Stimulated activated naive CD8-positive, alpha-beta T cell treated with anti-CD3 and anti-CD28 coated beads, Interleukin-15, Interleukin-2, amounts not matched to agents 100 ng/mL and 50 ng/mL, for 24 hours (primary cell): ENCODE measurements around the gene SULT1C4.

Experiments
- H3K27ac Mint-ChIP-seq: one replicate; pipeline ENCODE4 v1.8.0; 2021; ENCODE audit warnings: mild to moderate bottlenecking, mixed read lengths
- H3K27me3 Mint-ChIP-seq: one replicate; pipeline ENCODE4 v1.8.0; 2021; ENCODE audit warnings: mixed read lengths
- H3K36me3 Mint-ChIP-seq: one replicate; pipeline ENCODE4 v1.8.0; 2021; ENCODE audit warnings: low read depth, mixed read lengths
- H3K4me1 Mint-ChIP-seq: one replicate; pipeline ENCODE4 v1.8.0; 2021; ENCODE audit warnings: low read depth, mixed read lengths
- H3K4me3 Mint-ChIP-seq: one replicate; pipeline ENCODE4 v1.8.0; 2021; ENCODE audit warnings: mild to moderate bottlenecking, mixed read lengths
- H3K9me3 Mint-ChIP-seq: one replicate; pipeline ENCODE4 v1.8.0; 2021; ENCODE audit warnings: mixed read lengths

Gene SULT1C4

DNA sequence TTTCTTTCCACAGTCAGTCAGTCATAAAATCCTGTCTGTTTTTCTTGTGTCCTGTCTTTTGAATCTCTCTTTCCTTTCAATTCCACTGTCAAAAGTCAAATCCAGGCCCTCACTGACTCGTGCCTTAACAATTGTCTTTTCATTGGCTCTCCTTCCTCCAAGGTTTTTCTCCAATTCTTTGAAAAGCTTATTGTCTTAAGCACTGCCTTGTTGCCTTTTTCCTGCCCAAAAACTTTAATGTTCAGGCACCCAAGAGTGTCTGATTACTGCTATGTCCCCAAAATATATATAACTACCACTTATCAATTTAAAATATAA, 13.9 kb upstream of the SULT1C4 start:
- Mint-ChIP-seq H3K27ac (no peak overlapping the region), H3K36me3 (no peaks in the 10 kb centered on the region), H3K27me3 (peaks cover 19% of the 10 kb centered on the region), H3K9me3 (no peaks in the 10 kb centered on the region), H3K4me1 (peaks cover 3% of the 10 kb centered on the region), H3K4me3 (no peak overlapping the region)

DNA sequence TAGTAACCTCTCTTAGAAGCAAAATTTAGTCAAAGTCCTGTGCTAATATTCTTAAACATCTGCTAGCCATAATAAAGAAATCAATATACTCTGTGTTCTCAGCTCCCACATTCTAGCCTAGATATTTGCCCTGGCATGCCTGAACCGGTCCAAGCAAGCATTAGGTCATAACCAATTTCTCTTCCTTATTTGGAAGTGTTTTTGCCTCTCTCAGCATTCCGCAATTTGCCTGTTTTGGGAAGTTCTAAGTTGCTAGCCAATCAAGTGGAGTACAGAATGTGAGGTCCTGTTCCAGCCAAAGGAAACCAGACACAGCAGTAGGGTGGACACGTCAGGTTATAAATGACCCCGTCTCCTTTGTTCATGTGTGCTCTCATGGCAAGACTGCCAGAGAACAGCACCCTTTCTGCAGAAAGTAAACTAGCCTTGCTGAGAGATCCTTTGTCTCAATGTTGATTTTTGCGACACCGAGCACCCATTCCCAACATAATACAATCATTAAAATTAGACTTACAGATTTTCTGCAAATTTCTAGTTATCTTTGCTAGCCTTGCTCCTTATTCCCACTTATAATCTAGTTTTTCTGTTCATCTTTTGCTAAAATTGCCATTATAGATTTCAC, 13.0 kb upstream of the SULT1C4 start:
- H3K4me3 Mint-ChIP-seq: no peak overlapping the region
- H3K36me3 Mint-ChIP-seq: no peaks in the 10 kb centered on the region
- H3K27me3 Mint-ChIP-seq: peaks cover 19% of the 10 kb centered on the region
- no peak overlapping the region for H3K27ac Mint-ChIP-seq
- H3K4me1 Mint-ChIP-seq: peaks cover 3% of the 10 kb centered on the region
- H3K9me3 Mint-ChIP-seq: no peaks in the 10 kb centered on the region

DNA sequence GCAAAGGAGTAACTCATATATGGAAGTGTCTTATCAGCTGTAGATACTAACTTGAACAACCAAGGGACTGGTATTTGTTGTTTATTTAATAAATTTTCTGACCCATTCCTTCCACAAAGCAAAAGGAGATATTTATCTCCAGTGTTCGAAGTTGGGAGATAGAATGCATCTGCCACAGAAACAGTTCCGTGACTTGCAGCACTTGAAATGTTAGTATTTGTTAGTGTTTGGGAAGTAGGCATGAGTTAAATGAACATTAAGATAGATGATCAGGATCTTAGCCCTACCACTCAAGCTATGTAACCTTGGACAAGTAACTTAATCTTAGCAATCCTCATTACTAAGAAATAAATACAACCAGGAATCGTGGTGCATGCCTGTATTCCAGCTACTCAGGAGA, 12.1 kb upstream of the SULT1C4 start:
- peaks cover 14% of the 10 kb centered on the region for H3K27me3 Mint-ChIP-seq
- no peak overlapping the region for H3K27ac Mint-ChIP-seq
- H3K36me3 Mint-ChIP-seq: no peaks in the 10 kb centered on the region
- H3K9me3 Mint-ChIP-seq: no peaks in the 10 kb centered on the region
- no peak overlapping the region for H3K4me3 Mint-ChIP-seq
- H3K4me1 Mint-ChIP-seq: peaks cover 3% of the 10 kb centered on the region

DNA sequence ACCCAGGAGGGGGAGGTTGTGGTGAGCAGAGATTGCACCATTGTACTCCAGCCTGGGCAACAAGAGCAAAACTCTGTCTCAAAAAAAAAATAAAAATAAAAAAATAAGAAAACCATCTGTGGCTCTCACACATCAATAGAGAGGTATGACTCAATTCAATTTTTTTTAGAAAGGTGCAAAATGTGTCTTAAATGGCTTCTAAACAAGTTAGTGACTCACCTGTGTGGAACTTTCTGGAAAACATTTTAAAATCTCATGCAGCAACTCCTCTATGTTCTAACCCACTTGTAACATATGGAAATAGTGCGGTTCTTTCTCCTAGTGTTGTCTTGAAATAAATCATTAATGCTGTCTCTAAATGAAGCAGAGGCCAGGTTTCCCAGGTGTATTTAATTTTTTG, 10.7 kb upstream of the SULT1C4 start:
- Mint-ChIP-seq H3K4me3 (no peak overlapping the region), H3K27me3 (peaks cover 10% of the 10 kb centered on the region), H3K4me1 (peaks cover 3% of the 10 kb centered on the region), H3K36me3 (no peaks in the 10 kb centered on the region), H3K27ac (no peak overlapping the region), H3K9me3 (no peaks in the 10 kb centered on the region)

DNA sequence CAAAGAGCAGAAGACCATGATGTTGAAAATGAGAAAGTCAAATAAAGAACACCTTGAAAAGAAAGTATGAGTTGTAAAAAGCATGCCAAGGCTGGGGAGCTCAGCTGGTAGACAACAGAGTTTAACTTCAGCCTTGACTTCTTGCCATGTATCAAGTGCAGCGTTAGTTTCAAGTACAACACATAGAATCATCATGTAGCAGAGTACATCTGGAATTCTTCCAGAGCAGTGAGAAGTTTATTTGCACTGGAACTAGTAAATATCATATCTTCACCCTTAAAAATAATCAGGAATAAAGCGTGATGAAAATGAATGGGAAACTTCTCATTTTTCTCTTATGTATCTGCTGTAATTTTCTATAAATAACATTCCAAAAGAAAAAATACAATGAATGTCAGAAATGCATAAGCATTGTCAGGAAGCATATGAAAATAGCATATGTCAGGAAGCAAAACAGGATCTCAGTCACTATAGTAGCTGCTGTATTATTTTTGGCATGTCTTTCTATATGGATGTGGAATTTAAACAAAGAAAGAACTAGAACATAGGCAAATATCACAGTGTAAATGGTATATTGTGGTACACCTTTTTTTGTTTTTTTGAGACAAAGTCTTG, 10.1 kb upstream of the SULT1C4 start:
- Mint-ChIP-seq H3K4me3 (no peak overlapping the region), H3K27me3 (peaks cover 10% of the 10 kb centered on the region), H3K36me3 (no peaks in the 10 kb centered on the region), H3K4me1 (peaks cover 3% of the 10 kb centered on the region), H3K27ac (no peak overlapping the region), H3K9me3 (no peaks in the 10 kb centered on the region)

GRCh38 chr2:108369153-108369552, 8.6 kb upstream of the SULT1C4 start:
- Mint-ChIP-seq H3K9me3 (no peaks in the 10 kb centered on the region), H3K4me1 (no peaks in the 10 kb centered on the region), H3K4me3 (no peak overlapping the region), H3K27me3 (peaks cover 6% of the 10 kb centered on the region), H3K36me3 (no peaks in the 10 kb centered on the region), H3K27ac (no peak overlapping the region)

DNA sequence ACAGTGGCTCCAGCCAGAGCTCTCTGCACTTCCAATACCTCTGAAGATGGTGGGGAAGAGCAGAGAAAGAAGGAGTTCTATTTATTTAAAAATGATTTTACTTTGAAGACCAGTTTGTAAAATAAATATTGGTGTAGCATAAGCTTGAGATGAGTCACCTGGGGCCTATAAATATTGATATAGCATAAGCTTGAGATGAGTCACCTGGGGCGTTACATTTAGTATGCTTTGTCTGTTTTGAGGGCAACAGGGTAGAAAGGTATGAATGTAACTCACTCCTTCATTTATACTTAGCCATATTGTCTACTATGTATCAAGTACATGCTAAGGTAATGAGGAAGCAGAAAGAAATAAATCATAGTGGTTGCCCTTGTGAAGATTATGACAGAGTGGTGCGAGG, 7.7 kb upstream of the SULT1C4 start:
- Mint-ChIP-seq H3K9me3 (no peaks in the 10 kb centered on the region), H3K36me3 (no peaks in the 10 kb centered on the region), H3K4me1 (no peaks in the 10 kb centered on the region), H3K27me3 (no peaks in the 10 kb centered on the region), H3K4me3 (no peak overlapping the region), H3K27ac (no peak overlapping the region)

DNA sequence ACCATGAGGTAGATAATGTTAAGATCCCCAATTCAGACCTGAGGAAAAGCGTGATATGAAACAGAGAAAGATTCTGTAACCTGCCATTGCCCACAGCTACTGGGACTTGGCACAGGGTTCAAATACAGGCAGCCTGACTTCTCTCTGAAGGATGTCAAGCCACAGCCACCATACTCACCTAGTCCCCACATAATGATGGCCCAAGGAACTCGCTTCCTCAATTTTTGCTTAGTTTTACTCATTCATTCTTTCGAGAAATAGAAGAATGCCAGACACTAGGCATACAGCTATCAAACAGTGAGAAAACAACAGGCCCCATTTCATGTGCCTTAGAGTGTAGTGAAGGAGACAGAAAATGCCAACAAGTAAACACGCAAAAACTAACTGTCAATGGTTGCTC, 980 bp upstream of the SULT1C4 start:
- Mint-ChIP-seq H3K4me1 (no peaks in the 10 kb centered on the region), H3K4me3 (no peak overlapping the region), H3K9me3 (no peaks in the 10 kb centered on the region), H3K27ac (no peak overlapping the region), H3K36me3 (no peaks in the 10 kb centered on the region), H3K27me3 (no peaks in the 10 kb centered on the region)

GRCh38 chr2:108377401-108377800, 353 bp upstream of the SULT1C4 start:
- Mint-ChIP-seq H3K27me3 (no peaks in the 10 kb centered on the region), H3K4me1 (no peaks in the 10 kb centered on the region), H3K36me3 (no peaks in the 10 kb centered on the region), H3K9me3 (no peaks in the 10 kb centered on the region), H3K4me3 (no peak overlapping the region), H3K27ac (no peak overlapping the region)

- no peak overlapping the region for H3K4me3 Mint-ChIP-seq
- H3K9me3 Mint-ChIP-seq: no peaks in the 10 kb centered on the region
Measured at GRCh38 chr2:108378851-108379250, 1.1 kb downstream of the SULT1C4 start.

DNA sequence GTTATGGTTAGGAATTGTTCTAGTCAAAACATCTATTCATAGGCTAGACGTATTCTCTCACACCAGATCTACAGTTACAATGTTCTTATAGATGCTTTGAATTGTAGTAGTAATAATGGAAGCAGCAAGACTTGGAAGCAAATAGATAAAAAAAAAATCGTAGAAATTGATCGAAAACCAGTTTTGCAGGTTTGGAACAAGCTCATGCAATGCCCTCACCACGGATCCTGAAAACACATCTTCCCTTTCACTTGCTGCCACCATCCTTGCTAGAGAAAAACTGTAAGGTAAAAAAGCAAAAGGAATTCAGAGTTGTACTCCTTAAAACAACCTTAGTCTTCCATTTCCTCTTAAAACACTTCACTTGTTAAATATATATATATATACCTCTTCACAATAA, 4.4 kb downstream of the SULT1C4 start:
- no peaks in the 10 kb centered on the region for H3K9me3 Mint-ChIP-seq
- H3K4me1 Mint-ChIP-seq: no peaks in the 10 kb centered on the region
- H3K4me3 Mint-ChIP-seq: no peak overlapping the region
- no peak overlapping the region for H3K27ac Mint-ChIP-seq
- no peaks in the 10 kb centered on the region for H3K27me3 Mint-ChIP-seq
- no peaks in the 10 kb centered on the region for H3K36me3 Mint-ChIP-seq

More at GRCh38 chr2:108378851-108379250, 1.1 kb downstream of the SULT1C4 start:
- Mint-ChIP-seq H3K36me3 (no peaks in the 10 kb centered on the region), H3K27me3 (no peaks in the 10 kb centered on the region), H3K4me1 (no peaks in the 10 kb centered on the region), H3K27ac (no peak overlapping the region)

DNA sequence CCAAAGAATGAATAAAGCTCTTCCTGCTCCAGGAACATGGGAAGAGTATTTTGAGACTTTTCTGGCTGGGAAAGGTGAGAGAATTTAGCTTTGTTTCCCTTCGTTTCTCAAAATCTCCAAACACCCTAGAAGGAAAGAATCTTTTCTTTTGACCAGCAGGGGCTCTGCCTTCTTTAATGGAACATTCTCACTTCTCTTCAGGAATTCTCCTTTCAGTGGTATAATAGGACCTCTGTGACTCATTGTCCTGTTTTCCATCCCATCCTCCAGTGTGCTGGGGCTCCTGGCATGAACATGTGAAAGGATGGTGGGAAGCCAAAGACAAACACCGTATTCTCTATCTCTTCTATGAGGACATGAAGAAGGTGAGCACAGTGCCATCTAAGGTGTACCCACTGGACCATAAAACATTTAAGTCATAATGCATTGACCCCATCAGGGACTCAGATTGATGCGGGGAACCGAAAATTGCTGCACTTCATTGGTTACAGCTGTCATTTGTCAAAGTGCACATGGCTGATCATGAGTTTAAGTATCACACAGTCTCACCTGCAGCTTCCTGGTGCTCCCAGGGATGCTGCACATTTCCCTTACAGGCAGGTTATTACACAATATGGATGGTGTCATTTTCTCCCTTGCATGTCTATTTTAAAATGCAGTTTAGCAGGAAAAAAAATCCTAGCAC, 5.5 kb downstream of the SULT1C4 start:
- Mint-ChIP-seq H3K27ac (no peak overlapping the region), H3K4me3 (no peak overlapping the region), H3K4me1 (no peaks in the 10 kb centered on the region), H3K9me3 (no peaks in the 10 kb centered on the region), H3K36me3 (no peaks in the 10 kb centered on the region), H3K27me3 (peaks cover under 1% of the 10 kb centered on the region)

DNA sequence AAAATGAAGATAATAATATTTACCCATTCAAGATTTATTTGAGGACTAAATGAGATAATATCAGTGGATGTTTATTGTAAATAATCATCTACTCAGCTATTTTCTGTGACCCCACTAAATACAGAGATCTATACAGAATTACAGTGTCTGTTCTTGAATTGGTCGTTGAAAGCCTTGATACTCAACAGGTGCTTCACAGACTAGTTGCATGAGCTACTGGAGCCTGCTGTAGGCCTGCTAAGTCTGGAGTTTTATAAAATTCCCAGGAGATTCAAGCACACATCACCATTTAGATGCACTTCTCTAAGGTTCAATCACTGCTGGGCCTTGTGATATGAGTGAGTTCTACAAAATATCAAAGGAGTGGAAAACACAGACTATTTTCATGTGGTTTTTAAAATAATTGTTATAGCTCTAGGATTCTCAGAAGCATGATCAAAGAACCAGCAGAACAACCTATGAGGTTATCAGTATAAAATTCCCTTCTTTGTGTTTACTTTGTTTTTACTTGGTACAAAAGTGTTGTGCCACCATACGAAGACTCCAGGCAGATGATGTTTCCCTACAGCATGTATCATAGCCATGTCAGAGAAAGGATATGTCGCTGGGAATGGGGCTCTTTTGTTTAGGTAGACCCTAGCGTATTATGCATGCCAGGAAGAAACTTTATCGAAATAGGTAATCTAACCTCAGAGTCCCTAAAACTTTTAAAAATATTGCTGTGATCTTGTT, 7.1 kb downstream of the SULT1C4 start:
- Mint-ChIP-seq H3K4me1 (no peaks in the 10 kb centered on the region), H3K9me3 (no peaks in the 10 kb centered on the region), H3K36me3 (no peaks in the 10 kb centered on the region), H3K27me3 (peaks cover 7% of the 10 kb centered on the region), H3K4me3 (no peak overlapping the region), H3K27ac (no peak overlapping the region)

- H3K27ac Mint-ChIP-seq: no peak overlapping the region
- H3K4me3 Mint-ChIP-seq: no peak overlapping the region
- H3K4me1 Mint-ChIP-seq: no peaks in the 10 kb centered on the region
- H3K36me3 Mint-ChIP-seq: no peaks in the 10 kb centered on the region
- H3K9me3 Mint-ChIP-seq: no peaks in the 10 kb centered on the region
- H3K27me3 Mint-ChIP-seq: peaks cover 7% of the 10 kb centered on the region
Measured at GRCh38 chr2:108385411-108386071, 7.8 kb downstream of the SULT1C4 start.

GRCh38 chr2:108388045-108388444, 10.3 kb downstream of the SULT1C4 start:
- H3K36me3 Mint-ChIP-seq: peaks cover 2% of the 10 kb centered on the region
- no peaks in the 10 kb centered on the region for H3K4me1 Mint-ChIP-seq
- peaks cover 10% of the 10 kb centered on the region for H3K27me3 Mint-ChIP-seq
- no peak overlapping the region for H3K27ac Mint-ChIP-seq
- H3K9me3 Mint-ChIP-seq: peaks cover 12% of the 10 kb centered on the region
- no peak overlapping the region for H3K4me3 Mint-ChIP-seq
